Activated CD4-positive, alpha-beta T cell treated with anti-CD3 and anti-CD28 coated beads for 48 hours (primary cell): Measurements from ENCODE around the gene MIS12.

ENCODE experiments used
- DNase-seq: peaks from one replicate; pipeline ENCODE4 v3.0.0-alpha.2; 2020

Gene MIS12

GRCh38 chr17:5500589-5501391 is 14.4 kb downstream of the MIS12 start:
- peak; percentile 81 for DNase-seq

- no peak for DNase-seq
Observed at GRCh38 chr17:5501685-5502084, 15.3 kb downstream of the MIS12 start.

DNA sequence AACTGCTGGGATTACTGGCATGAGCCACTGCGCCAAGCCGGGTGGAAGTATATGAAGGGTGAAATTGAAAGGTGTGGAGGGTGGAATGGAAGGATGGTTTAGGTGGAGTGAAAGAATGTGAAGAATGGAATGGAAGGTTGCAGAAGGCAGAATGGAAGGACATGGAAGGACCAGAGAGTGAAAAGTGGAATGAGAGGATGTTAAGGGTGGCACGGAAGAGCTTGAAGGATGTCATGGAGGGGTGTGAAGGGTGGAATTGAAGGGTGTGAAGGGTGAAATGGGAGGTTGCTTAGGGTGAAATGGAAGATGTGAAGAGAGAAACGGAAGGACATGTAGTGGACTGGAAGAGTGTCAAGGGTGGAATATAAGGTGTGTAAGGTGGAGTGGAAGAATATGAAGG is 16.2 kb downstream of the MIS12 start:
- no peak for DNase-seq

DNA sequence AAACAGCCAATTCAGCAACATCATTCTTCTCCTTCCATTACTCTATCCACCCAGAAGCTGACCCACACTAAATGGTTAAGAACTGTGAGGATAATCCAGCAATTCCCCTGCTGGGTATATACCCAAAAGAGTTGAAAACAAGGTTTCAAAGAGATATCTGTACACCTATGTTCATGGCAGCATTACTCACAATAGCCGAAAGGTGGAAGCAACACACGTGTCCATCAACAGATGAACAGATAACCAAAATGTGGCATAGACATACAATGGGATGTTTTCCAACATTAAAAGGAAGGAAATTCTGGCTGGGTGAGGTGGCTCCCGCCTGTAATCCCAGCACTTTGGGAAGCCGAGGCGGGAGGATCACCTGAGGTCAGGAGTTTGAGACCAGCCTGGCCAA is 19.9 kb downstream of the MIS12 start:
- no peak for DNase-seq

- DNase-seq, result no peak
Observed at GRCh38 chr17:5508810-5509209, 22.4 kb downstream of the MIS12 start.

DNA sequence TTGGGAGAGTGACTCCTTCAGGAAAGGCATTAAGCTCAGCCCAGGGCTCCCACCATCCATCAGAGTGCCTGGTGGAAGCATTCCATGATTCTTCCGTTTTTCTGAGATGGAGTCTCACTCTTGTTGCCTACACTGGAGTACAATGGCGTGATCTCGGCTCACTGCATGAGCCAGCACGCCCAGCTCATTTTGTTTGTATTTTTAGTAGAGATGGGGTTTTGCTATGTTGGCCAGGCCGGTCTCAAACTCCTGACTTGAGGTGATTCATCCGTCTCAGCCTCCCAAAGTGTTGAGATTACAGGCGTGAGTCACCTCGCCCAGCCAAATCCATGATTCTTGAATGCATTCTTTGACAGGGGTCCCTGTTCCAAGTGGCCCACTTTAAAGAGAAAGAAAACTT is 23.1 kb downstream of the MIS12 start:
- no peak for DNase-seq

DNA sequence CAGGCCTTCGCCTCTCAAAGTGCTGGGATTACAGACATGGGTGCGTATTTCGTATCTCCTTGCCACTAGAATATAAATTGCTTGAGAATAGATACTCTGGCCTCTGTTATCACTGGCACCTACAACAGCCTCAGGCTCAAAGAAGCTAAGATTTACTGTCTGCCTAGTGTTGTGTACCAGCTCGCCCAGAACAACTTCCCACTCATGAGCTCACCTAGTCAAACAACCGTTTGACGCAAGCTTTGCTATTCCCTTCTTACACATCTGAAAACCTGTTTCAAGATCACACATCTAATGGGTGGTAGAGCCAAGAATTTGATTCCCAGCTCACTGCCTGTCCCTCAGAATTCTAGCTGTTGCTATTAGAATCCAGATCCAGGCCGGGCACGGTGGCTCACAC is 24.4 kb downstream of the MIS12 start:
- DNase-seq, result no peak

DNA sequence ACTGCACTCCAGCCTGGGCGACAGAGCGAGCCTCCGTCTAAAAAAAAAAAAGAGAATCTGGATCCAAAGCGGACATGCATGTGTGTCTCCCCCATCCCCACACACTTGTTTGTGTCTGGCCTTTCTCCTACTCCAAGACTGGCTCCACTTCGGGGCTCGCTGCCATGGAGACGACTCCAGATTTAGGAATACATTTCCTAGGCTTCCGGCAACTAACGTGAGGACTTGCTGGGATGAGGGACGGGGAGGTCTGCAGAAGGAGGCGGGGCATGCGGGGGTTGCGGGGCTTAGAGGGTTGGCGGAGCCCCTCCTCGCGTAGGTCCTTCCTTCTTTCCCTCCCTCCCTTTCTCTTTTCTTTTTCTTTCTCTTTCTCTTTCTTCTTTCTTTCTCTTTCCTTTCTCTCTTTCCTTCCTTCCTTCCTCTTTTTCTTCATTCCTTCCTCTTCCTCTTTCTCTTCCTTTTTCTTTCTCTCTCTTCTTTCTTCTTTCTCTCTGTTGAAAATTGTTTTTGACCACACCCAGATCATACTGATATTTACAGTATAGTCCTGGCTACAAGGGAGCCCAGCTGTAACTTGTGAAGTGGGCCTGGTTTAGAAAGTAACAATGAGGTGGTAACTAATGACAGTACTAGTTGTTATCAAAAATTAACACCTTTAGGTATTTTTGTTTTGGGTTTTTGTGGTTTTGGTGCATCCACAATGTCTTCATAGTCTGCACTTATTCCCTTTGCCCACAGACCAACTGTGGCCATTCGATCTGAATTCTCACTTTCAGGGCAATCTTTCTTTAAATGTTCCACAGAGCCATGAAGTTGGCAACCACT is 25.2 kb downstream of the MIS12 start:
- no peak for DNase-seq

DNA sequence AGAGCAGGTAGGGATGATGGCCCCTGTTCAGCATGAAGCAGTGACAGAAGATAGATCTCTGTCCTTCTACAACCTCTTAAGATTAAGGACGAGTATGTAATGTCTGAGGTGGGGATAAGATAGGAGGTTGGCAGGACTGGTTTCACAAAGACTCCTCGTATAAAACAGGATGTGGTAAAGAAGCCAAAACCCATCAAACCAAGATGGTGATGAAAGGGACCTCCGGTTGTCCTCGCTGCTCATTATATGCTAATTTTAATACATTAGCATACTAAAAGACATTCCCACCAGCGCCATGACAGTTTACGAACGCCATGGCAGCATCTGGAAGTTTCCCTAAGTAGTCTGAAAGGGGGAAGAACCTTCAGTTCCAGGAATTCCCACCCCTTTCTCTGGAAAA is 27.3 kb downstream of the MIS12 start:
- no peak for DNase-seq

- DNase-seq, result no peak
Observed at GRCh38 chr17:5514976-5515375, 28.6 kb downstream of the MIS12 start.

- DNase-seq, result no peak
Observed at GRCh38 chr17:5516060-5516792, 29.9 kb downstream of the MIS12 start.

GRCh38 chr17:5522476-5522875 is 36.1 kb downstream of the MIS12 start:
- no peak for DNase-seq

- no peak for DNase-seq
Observed at GRCh38 chr17:5523249-5523648, 36.9 kb downstream of the MIS12 start.

DNA sequence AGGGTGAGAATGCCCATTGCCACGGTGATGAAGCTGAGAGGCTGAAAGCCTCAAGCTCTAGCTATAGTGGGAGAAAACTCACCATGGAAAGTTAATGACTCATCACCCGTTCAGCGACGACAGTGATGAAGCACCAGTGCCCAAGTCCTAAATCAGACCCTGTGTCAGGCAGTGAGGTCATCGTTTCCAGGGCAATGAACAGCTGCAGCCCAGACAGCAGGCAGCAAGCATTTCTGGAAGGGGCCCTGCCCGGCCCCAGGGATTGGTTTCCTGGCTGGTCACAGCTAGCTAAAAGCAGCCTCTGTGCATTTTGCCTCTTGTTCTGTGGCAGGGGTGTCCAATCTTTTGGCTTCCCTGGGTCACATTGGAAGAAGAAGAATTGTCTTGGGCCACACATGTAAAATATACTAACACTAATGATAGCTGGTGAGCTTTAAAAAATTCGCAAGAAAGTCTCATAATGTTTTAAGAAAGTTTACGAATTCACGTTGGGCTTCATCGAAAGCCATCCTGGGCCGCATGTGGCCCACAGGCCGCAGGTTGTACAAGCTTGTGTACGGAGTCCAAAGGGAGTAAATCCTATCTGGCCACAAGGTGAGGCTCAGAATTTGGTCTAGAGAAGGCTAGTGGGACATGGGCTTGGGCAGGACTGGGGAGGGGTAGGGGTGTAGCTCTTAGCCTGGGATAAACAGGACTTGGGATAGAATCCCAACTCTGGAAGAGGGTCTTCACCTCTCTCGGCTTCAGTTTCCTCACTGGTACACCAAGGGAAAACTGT is 40.6 kb downstream of the MIS12 start:
- peak; percentile 84 for DNase-seq

- DNase-seq, result no peak
Observed at GRCh38 chr17:5527601-5528250, 41.4 kb downstream of the MIS12 start.

DNA sequence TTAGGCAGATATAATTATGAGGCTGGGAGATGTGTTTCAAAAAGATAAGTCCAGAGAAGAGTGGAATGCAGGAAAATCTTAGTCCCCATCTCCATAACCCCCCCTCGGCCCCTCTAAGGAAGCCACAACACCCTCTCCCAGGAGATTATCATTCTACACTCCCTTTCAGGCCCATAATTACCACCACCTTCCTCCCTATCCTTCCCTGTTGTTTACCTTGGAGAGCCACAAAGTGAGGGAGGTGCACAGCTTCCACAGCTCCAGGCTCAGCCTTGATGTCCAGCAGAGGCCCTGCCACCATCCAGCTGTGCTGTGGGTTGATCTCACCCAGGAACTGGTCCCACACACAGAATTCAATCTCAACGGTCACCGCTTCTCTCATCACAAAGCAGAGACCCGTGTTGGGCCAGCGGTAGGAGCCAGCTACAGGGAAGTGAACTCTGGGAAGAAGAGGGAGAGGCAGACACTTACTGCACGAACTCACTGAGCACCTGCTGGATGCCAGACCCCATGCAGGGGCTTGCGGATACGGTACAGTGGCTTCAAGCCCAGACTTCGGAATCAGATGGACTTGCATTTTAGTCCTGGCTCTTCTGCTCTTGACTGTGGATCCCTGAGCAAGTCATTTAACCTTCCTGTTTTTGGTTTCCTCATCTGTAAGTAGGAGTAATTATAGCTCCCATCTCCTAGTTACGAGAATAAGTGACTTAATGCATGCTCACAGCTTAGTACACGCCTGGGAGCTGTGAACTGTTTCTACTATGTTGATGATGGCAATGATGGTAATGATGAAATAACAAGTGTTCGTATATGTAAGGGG is 44.1 kb downstream of the MIS12 start:
- no peak for DNase-seq

DNA sequence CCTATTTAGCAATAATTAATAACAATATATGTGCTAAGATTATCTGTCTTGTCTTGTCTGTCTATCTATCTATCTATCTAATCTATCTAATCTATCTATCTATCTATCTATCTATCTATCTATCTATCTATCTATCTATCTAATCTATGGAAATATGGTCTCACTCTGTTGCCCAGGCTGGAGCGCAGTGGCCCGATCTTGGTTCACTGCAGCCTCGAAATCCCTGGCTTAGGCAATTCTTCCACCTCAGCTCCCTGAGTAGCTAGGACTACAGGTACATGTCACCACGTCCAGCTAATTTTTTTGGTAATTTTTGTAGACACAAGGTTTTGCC is 44.7 kb downstream of the MIS12 start:
- DNase-seq, result no peak

GRCh38 chr17:5532581-5532980 is 46.2 kb downstream of the MIS12 start:
- DNase-seq, result no peak

GRCh38 chr17:5533486-5534315 is 47.3 kb downstream of the MIS12 start:
- no peak for DNase-seq

- DNase-seq, result no peak
Observed at GRCh38 chr17:5535436-5535835, 49.1 kb downstream of the MIS12 start.
